ENCODE data around the gene IL9.
"Not testable (repeated sequence)": the region's sequence is repeated elsewhere in the genome, so short reads cannot be mapped to it uniquely, and the experiment has no call there.

The IL9 gene

GRCh38 chr5:135866016-135866415 is 29.6 kb downstream of the IL9 start:
- DNase-seq (ENCODE audit: low read depth in 2 of 2) = no peak
- H3K4me3 ChIP-seq (replicated peaks in 1 of 2; ENCODE audit: low read depth in 2 of 2, low read length in 2 of 2) = no peak overlapping the region
- TF ChIP-seq CTCF (IDR thresholded peaks at IDR 0.05; ENCODE audit: low read depth, low read length) = no peak

- no peak for TF ChIP-seq CTCF (IDR thresholded peaks at IDR 0.05; ENCODE audit: low read depth, low read length)
- no peak for DNase-seq (ENCODE audit: low read depth in 2 of 2)
- no peak overlapping the region for H3K4me3 ChIP-seq (replicated peaks in 1 of 2; ENCODE audit: low read depth in 2 of 2, low read length in 2 of 2)
Measured at GRCh38 chr5:135864503-135865435, 30.9 kb downstream of the IL9 start.

GRCh38 chr5:135862744-135863143 is 32.9 kb downstream of the IL9 start:
- DNase-seq (ENCODE audit: low read depth in 2 of 2) = no peak
- no peak for TF ChIP-seq CTCF (IDR thresholded peaks at IDR 0.05; ENCODE audit: low read depth, low read length)
- H3K4me3 ChIP-seq (replicated peaks in 1 of 2; ENCODE audit: low read depth in 2 of 2, low read length in 2 of 2) = no peak overlapping the region

- no peak for DNase-seq (ENCODE audit: low read depth in 2 of 2)
- H3K4me3 ChIP-seq (replicated peaks in 1 of 2; ENCODE audit: low read depth in 2 of 2, low read length in 2 of 2) = no peak overlapping the region
- no peak for TF ChIP-seq CTCF (IDR thresholded peaks at IDR 0.05; ENCODE audit: low read depth, low read length)
Measured at GRCh38 chr5:135862086-135862485, 33.6 kb downstream of the IL9 start.

GRCh38 chr5:135861641-135862040 is 34.0 kb downstream of the IL9 start:
- DNase-seq (ENCODE audit: low read depth in 2 of 2) = no peak
- no peak for TF ChIP-seq CTCF (IDR thresholded peaks at IDR 0.05; ENCODE audit: low read depth, low read length)
- no peak overlapping the region for H3K4me3 ChIP-seq (replicated peaks in 1 of 2; ENCODE audit: low read depth in 2 of 2, low read length in 2 of 2)

GRCh38 chr5:135859641-135860040 is 36.0 kb downstream of the IL9 start:
- no peak overlapping the region for H3K4me3 ChIP-seq (replicated peaks in 1 of 2; ENCODE audit: low read depth in 2 of 2, low read length in 2 of 2)
- no peak for TF ChIP-seq CTCF (IDR thresholded peaks at IDR 0.05; ENCODE audit: low read depth, low read length)

GRCh38 chr5:135859186-135859585 is 36.5 kb downstream of the IL9 start:
- not testable (repeated sequence) for H3K4me3 ChIP-seq (replicated peaks in 1 of 2; ENCODE audit: low read depth in 2 of 2, low read length in 2 of 2); DNase-seq (ENCODE audit: low read depth in 2 of 2)

More at GRCh38 chr5:135859641-135860040, 36.0 kb downstream of the IL9 start:
- no peak for DNase-seq (ENCODE audit: low read depth in 2 of 2)
